GM12801 (cell line): ENCODE data around the gene EIF4E1B.

ENCODE experiments used
- TF ChIP-seq, protein P1 (sequence below): IDR thresholded peaks from one replicate; pipeline ENCODE4 v1.5.1; 2011; ENCODE audit warnings: control low read depth; ENCODE audit not compliant: insufficient read length; ENCODE audit errors: extremely low read depth

EIF4E1B gene

DNA sequence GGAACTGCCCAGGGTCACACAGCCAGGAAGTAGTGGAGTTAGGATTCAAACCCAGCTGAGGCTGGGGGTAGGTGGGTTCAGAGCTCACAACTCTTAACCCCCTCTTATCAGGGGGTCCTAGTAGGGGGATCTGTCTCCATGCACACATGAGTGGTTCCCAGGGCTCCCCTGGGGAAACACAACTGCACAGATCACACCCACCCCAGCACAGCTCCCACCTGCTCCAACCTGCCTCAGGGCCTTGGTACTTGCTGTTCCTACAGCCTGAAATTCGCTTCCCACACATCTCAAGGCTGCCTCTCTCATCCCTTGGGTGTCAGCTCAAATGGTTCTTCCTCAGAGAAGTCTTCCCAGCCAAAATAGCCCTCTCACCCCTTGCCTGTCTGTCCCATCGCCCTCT is 5.0 kb upstream of the EIF4E1B start:
- TF ChIP-seq, protein P1, sequence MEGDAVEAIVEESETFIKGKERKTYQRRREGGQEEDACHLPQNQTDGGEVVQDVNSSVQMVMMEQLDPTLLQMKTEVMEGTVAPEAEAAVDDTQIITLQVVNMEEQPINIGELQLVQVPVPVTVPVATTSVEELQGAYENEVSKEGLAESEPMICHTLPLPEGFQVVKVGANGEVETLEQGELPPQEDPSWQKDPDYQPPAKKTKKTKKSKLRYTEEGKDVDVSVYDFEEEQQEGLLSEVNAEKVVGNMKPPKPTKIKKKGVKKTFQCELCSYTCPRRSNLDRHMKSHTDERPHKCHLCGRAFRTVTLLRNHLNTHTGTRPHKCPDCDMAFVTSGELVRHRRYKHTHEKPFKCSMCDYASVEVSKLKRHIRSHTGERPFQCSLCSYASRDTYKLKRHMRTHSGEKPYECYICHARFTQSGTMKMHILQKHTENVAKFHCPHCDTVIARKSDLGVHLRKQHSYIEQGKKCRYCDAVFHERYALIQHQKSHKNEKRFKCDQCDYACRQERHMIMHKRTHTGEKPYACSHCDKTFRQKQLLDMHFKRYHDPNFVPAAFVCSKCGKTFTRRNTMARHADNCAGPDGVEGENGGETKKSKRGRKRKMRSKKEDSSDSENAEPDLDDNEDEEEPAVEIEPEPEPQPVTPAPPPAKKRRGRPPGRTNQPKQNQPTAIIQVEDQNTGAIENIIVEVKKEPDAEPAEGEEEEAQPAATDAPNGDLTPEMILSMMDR: no peak

DNA sequence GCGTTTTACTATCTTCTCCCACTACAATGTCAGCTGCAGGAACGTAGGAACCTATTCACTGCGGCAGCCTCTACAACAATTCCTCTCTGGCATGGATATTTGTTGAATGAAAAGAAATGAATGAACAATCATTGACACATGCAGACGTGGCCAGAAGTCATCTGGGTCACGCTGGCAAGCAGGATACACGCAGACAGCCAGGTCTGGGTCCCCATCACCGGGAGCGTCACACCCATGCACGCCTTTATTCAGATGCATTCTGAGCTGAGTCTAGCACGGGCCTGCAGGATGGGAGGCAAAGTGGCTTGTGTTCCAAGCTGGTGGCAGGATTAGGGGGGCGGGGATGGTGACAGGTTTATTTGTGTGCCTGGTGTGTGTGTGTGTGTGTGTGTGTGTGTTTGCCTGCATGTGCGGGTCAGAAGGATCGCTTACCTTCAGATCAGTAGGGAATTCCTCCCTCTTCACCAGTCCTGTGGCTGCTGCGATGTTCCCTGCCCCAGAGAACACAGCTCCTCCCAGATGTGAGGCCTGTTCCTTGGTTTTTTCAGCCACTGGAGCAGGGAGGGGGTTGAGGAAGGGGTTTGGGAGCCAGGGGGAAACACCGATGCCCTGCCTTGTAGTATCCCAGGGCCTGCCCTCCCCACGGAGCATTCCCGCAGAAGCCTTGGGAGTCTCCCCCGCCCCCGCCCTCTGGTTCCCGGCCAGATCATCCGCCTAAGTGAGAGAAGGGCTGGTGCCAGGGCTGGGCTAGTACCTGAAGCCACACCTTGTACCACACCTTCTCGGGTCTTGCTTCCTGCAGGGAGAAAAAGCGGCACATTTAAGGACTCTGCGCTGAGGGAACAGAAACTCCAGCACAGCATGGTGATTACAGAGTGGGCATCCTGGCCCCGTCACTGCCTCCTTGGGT is 4.3 kb upstream of the EIF4E1B start:
- TF ChIP-seq, protein P1: no peak

DNA sequence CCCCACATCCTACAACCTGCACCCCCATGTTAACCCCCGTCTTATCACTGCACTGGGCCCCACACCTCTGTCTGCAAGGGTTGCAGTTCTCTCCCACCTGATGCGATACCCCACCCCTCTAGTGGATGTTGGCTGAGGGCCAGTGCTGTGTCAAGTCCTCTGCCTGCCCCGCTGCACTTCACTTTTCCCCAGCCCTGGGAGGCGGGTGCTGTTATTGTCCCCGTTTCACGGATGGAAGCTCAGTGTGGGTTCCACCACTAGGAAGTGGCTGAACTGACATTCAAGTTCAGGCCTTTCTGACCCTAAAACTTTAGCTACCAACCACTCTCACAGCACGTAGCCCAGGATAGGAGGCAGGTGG is 3.6 kb upstream of the EIF4E1B start:
- TF ChIP-seq, protein P1: no peak

DNA sequence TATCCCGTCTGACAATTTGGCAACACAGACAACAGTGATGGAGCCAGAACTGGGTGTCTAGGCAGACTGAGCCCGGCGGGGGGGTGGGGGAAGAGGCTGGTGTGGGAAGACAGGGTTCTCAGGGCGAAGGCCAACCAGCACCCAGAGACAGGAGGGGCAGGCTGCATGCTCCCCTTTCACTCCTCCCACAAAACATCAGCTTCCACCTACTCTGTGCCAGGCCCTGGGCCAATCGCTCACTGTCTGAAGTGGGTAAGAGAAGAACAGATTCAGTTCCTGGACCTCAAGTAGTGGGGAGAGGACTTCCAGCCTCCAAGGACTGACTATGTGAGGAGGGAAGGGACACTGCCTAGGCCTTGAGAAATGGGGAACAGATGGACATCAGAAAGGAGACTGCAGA is 2.9 kb upstream of the EIF4E1B start:
- TF ChIP-seq, protein P1: no peak

DNA sequence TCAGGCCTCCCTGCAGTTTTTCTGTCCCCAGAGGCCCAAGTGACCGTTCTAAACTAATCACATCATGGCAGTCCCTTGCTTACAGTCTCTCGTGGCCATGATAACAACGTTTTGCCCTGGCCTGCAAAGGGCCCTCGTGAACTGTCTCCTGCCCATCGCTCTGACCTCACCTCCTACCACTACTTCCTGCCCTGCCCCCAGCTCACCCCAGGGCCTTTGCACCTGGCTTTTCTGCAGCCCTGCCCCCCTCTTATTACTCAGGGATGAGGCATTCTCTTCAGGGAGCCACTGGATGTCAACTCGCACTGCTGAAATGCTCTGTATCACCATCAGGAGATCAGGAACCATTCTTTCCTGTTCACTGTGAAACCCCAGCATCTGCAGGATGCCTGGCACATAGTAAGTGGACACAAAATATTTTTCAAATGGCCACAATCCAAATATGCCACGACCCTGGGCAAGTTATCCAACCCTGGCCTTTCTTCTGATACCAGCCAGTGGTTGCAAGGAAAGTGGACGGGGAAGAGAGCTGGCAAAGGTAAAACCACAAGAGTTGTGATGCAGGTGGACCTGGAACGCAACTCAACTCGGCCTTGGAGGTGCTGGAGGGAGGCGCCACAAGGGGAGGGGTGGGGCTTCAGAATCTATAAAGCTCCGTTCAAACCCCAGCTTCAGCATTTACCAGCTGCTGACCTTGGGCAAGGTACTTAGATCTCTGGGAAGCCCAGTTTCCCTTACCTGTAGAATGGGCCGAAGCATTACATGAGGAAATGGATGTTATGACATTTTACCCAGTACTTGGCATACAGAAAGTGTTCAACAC is 1.9 kb upstream of the EIF4E1B start:
- TF ChIP-seq, protein P1: no peak

DNA sequence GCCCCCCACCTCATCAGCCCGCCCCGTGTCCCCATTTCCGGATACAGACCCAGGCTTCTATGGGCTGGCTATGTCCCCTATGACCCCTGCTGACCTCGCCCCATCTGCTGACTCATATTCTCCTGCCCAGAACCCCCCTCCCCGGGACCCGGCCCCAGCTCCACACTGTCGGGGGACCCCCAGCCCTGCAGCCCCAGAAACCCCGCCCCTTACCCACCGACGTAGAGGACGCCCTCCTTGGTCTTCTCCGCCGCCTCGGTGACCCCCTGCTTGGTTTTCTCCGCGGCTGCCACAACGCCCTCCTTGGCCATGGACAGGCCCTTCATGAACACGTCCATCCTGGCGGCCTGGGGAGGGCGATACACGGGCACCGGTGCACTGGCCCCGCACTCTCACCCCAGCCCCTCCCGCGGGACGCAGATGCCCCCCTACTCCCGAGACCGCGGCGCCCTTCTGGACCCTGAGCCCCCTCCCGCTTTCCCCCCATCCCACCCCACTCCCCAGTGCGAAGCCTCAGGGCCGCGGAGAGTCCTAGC is 1.1 kb upstream of the EIF4E1B start:
- TF ChIP-seq, protein P1: no peak

DNA sequence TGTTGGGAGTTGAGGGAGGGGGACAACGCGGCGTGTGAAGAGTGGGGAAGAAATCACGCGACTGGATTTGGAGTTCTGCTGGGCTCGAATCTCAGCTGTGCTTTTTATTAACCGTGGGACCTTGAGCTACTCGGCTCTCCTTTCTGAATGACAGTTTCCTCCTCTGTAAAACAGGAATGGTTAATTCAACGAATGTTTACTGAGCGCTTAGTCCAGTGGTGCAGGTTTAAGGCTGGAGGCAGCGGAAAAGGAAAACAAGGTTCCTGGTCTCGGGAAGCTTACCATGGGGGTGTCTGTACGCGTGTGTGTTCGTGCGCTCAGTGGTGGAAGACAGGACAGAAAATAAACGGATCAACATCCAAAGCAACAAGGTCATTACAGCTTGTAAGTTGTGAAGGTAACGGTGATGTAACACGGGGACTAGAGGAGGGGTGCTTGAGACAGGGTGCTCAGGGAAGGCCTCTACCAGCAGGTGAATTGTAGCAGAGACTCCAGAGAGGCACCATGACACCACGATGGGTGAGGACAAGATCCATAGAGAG is 277 bp downstream of the EIF4E1B start:
- TF ChIP-seq, protein P1: no peak
